Retinal pigment epithelial cell (primary cell): ENCODE measurements around the gene ST3GAL4.

Experiments used
- DNase-seq: peaks from one replicate; pipeline ENCODE4 v3.0.0-alpha.2; 2010; ENCODE audit warnings: low read depth
- H3K4me3 ChIP-seq: 2 replicates; pipeline ENCODE4 v1.5.1; 2011; ENCODE audit warnings: mild to moderate bottlenecking, low read length, control low read depth, moderate library complexity
- TF ChIP-seq, protein P1 (sequence below): conservative IDR thresholded peaks from 2 replicates; pipeline ENCODE4 v1.5.1; 2011; ENCODE audit warnings: low read depth, low read length, control low read depth, inconsistent platforms

ST3GAL4 gene

DNA sequence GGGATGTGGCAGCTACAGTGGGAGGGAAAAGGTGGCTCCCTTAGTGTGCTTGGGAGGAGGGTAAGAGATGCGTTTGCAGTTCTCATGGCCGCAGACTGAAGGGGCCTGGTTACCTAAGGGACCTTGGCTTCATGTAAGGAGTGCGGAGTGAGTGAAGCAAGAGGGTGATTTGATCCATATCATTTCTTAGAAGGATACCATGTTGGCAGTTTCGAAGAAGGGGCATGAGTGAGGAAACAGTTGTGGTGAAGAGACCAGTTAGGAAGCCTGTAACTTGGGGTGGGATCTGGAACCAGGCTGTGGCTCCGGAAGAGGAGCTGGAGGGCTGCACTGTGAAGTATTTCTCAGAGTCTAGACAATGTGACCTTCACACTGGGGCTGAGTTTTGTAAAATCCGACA lies 45.0 kb downstream of the ST3GAL4 start:
- TF ChIP-seq, protein P1, sequence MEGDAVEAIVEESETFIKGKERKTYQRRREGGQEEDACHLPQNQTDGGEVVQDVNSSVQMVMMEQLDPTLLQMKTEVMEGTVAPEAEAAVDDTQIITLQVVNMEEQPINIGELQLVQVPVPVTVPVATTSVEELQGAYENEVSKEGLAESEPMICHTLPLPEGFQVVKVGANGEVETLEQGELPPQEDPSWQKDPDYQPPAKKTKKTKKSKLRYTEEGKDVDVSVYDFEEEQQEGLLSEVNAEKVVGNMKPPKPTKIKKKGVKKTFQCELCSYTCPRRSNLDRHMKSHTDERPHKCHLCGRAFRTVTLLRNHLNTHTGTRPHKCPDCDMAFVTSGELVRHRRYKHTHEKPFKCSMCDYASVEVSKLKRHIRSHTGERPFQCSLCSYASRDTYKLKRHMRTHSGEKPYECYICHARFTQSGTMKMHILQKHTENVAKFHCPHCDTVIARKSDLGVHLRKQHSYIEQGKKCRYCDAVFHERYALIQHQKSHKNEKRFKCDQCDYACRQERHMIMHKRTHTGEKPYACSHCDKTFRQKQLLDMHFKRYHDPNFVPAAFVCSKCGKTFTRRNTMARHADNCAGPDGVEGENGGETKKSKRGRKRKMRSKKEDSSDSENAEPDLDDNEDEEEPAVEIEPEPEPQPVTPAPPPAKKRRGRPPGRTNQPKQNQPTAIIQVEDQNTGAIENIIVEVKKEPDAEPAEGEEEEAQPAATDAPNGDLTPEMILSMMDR = no peak
- no peak for DNase-seq
- H3K4me3 ChIP-seq = no peak overlapping the region

DNA sequence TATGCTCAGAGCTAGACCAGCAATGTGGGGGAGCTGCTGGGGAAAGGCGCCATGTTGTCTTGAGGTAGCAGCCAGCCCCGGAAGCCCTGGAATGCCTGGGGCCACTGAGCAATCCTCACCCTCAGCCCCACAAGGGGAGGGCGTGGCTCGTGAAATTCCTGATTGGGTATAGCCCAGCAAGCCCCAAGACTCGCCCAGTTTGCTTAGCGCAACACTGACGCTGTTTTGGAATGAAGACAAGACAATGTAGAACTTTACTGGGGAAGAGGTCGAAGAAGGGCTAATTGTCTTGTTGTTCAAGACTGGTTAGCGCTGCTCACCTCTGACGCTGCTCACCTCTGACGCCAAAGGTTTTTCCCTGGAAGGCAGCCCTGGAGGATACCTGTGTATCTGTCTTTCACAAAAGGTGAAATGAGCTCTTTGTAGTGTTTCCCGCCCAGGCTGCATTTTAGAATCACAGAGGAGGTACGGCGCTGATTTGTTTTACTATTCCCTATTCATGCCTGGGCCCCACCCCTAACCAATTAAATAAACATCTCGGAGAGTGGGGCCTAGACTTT lies 47.6 kb downstream of the ST3GAL4 start:
- DNase-seq = no peak
- TF ChIP-seq, protein P1 = no peak
- H3K4me3 ChIP-seq = no peak overlapping the region

DNA sequence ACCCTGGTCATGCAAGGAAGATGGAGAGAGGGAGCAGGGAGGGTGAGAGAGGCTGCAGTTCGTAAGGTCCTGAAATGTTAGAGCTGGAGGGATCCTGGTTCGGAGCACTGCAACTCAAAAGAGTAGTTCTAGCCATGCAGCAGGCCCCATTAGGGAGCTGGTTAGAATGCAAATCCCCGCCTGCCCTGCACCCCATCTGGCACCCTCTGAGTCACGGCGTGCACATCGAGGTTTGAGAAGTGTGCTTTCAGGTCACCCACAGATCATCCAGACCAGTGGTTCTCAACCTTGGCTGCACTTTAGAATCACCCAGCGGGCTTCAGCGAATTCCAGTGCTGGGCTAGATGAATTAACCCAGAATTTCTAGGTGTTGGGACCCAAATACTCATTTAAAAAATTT lies 48.2 kb downstream of the ST3GAL4 start:
- H3K4me3 ChIP-seq = no peak overlapping the region
- TF ChIP-seq, protein P1 = no peak
- DNase-seq = no peak

DNA sequence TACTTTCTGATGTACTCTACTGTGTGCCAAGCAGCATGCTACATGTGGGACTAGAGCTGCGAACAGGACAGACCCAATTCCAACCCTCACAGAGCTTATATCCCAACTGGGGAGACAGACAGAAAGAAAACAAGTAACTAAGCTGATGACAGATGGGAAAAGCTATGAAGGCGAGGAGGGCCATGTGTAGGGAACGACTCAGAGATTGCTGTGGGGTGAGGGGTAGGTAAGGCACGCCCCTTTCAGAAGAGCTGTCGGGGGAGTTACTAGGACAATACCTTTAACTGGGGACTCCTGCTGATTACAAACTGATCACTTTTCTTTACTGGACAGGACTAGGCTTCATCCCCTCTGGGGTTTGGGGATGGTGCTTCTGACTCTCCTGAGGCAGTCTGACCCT lies 48.9 kb downstream of the ST3GAL4 start:
- no peak overlapping the region for H3K4me3 ChIP-seq
- DNase-seq = no peak
- TF ChIP-seq, protein P1 = no peak

DNA sequence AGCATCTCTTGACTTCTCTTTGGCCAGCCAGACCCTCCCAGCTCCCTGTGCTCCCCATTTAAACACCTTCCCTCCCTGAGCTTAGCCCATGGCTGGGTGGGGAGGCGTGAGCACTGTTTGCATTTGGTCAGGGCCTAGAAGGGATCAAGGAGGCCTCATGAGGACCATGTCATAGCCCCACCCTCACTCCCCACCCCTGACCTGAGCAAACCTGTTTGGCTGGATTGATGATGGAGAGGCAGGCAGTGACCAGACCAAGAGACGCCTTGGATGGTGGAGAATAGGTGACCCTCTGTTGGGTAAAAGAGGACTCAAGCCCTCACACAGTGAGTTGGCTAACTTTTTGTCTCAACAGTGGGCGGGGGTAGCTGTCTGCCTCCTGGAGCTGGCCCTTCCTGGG lies 49.9 kb downstream of the ST3GAL4 start:
- no peak for DNase-seq
- TF ChIP-seq, protein P1 = no peak

DNA sequence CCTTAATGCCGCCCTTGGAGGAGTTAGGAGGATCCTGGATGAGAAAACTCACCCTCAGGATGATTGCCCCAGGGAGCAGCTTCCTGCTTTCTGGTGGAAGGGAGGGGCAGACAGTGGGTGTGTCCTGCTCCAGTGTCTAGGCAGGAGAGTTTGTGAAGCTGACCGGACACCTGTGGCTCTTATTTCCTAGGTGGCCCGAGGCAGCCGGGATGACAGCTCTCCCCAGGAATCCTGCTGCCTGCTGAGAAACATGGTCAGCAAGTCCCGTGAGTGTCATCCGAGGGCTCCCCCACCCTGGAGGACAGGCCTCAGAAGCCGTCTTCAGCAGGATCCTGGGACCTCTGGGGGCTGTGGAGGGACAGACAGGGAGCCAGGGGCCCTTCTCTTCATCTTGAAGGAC lies 50.4 kb downstream of the ST3GAL4 start:
- TF ChIP-seq, protein P1 = no peak

More for the DNA sequence above, 49.9 kb downstream of the ST3GAL4 start:
- H3K4me3 ChIP-seq = no peak overlapping the region

DNA sequence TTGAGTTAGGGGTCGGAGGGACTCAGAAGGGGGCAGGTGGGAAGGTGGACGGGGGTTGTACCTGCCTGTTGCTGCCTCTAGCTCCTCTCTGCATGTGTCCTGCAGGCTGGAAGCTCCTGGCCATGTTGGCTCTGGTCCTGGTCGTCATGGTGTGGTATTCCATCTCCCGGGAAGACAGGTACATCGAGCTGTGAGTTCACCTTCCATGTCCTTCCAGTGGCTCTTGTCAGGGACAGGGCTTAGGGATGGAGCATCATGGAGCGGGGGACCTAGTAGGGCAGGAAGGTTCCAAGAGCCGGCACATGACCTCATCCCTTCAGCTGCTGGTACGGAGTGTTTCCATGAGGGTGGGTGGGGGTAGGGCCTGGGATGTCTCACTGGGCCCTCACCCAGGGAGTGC lies 50.9 kb downstream of the ST3GAL4 start:
- TF ChIP-seq, protein P1 = no peak
- H3K4me3 ChIP-seq = no peak overlapping the region
- DNase-seq = no peak

More for the DNA sequence above, 50.4 kb downstream of the ST3GAL4 start:
- DNase-seq = no peak
- H3K4me3 ChIP-seq = no peak overlapping the region
